Sciatic nerve (tissue), 2 donors: ENCODE results near the gene BRAT1. TPM values are rescaled to one million over a fixed set of nuclear protein-coding genes. Genes with fewer than 3 reads are reported as not detected.
"Not testable (repeated sequence)": the region's sequence is repeated elsewhere in the genome, so short reads cannot be mapped to it uniquely, and the experiment has no call there.

Experiments
- ATAC-seq: fragments of 200-7000 bp; cut with Tn5 transposase; one replicate; pipeline ENCODE4 v1.9.1; 2020; ENCODE audit warnings: mild to moderate bottlenecking, moderate library complexity
- DNase-seq: peaks from one replicate; pipeline ENCODE4 v3.0.0-alpha.2; 2020; ENCODE audit warnings: low spot score
- intact Hi-C: fragments of 100-400 bp; cut with DNase I; formaldehyde crosslinking; loops from one replicate; pipeline ENCODE4 v1.14.2; 2022
- total RNA-seq: library from RNA; stranded (reverse); fragmentation: NEBNext Ultra II Directional; extraction: Animal tissue kit (Norgen Biotek cat#: 25700); gene quantifications from one replicate; pipeline ENCODE4 v1.2.1, GENCODE V29; 2021
- donor health status: DM: no; HTN: no; CAD: no.
- donor health status: DM: no; HTN: no; CAD: no.

BRAT1 gene
- total RNA-seq, 1 donor from 2014 or later = 22.0 TPM

DNA sequence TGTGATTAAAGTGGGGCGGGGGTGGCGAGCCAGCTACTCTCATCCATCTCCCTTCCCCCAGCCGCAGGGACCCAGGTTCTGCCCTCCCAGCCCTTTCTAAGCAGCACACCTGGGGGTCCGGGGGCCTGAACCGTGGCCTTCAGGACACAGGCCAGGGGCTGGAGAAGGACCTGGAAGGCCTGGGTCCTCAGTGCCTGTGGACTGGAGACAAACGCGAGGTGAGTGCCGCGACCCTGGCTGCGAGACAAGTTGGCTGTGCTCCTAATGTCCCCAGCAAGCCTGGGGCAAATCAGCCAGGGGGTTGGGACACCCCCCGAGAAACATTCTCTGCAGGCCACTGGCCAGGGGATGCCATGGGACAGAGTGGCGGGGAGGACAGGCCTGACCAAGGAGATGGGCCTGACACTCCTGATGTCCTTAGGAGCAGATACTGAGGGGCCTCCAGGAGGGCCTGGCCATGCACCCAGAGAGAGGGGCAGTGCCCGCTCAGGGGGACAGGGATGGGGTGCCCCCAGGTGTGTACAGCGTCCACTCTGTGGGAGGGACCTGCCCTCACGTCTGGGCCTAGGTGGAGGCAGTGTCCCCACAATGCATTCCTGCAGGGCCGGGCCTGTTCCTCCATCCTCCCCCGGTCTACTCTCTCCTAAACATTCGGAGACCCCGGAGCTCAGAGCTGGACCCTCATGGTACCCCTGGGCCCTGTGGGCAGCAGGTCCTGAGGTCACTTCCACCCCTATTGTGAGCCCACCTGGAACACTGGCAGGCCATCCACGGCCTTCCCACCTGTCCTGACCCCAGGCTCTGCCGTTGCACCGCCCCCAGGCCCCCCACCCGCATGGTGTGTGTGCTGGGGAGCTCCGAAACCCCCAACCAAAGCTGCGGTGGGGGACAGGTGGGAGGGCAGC is 13.1 kb downstream of the BRAT1 start:
- ATAC-seq = peak; percentile 21
- intact Hi-C loops = no loop called here
- peak; percentile 53 for DNase-seq

DNA sequence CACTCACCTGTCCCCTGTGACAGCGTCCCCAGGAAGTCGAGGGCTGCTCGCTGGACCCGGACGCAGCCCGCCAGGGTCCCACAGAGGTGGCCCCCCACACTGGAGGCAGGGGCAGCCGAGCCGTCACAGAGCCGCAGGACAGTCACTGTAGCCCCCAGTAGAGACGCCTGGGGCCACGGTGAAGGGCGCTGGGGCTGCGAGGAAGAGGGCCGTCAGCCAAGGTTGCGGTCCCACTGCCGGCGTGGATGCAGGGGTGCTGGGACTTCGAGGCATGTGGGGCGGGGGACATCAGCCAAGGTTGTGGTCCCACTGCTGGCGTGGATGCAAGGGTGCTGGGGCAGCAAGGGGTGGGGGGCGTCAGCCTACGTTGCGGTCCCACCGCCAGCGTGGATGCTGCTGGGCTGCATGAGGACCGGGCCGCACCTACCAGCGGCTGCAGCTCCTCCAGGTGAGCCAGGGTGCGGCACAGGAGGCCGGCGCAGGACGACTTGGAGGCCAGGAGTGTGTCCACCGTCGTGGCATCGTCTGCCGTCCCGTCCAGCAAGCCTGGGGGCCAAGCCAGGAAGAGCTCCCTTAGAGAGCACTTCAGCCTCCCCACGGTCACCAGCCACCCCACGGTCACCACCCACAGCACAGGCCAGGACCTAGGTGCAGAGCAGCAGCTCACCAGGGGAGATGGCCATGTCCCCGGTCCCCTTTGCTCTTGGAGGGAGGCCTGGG is 13.9 kb downstream of the BRAT1 start:
- ATAC-seq = no peak
- DNase-seq = peak; percentile 53
- intact Hi-C loops = no loop called here

DNA sequence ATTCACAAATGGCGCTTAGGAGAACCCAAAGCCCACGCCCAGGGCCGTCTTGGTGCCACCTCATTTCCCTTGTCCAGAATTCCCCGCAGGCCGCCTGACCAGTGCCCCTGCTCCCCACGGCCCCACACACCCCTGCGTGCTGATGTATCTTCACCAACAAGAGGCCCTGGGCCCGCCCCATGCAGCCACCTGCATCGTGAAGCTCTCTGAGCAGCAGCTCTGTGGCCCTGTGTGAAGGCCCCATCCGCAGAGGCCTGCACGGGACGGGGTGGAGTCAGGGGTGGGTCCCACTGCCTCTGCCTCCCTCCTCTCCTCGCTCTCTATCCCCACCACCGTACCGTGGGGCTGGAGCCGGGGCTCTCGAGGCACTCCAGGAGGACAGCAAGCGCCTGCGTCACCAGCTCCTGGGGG is 14.7 kb downstream of the BRAT1 start:
- intact Hi-C loops = no loop called here
- ATAC-seq = no peak
- peak; percentile 53 for DNase-seq

DNA sequence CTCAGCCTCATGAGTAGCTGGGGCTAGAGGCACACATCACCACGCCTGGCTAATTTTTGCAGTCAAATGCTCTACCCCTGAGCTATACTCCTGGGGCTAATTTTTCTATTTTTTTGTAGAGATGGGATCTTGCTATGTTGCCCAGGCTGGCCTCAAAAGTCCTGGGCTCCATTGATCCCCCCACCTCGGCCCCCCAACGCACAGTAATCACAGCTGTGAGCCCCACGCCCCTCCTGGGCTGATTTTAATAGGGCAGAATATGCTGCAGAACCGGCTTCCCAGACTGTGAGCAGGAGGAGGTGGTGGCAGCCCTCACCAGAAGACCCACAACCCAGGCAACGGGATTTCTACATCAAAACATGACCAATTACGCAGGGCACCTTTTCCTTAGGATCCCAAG is 15.2 kb downstream of the BRAT1 start:
- no peak for DNase-seq
- no peak for ATAC-seq
- intact Hi-C loops = no loop called here

DNA sequence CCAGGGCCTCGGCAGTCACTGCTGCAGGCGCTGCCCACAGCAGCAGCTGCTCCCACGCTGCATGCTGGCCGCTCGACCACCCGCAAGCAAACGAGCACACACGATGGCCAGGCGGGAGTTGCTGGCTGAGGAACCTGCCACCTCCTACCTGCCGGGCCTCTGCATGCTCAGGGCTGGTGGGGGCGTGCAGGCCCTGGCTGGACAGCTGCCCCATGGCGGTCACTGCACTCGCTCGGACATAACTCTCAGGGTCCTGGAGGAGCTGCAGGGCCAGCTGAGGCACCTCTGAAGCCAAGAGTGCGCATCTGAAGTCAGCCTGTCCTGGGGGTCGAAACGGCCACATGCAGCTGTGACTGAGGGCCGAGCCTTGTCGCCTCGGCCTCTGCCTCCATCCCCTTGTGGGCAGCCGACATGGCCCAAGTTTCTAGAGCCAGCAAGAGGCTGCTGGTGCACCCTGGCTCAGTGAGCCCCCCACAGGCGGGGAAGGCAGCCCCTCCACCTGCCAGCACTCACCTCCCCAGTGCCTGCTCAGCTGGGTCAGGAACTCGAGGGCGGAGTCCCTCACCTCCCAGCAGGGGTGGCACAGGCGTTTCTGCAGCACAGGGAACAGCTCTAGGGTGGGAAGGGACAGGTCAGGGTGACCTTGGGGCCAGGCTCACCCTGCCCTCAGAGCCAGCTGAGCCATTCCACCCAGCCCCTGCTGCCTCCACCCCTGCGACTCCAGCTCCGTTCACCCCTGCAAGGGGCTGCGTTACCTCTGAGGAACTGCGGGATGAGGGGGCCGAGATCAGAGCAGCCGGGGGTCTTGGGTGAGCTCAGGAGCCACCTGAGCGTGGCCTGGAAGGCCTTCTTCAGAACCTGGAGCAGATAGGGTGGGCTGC is 16.1 kb downstream of the BRAT1 start:
- intact Hi-C loops = no loop called here
- ATAC-seq (no peak), DNase-seq (peak; percentile 47)

DNA sequence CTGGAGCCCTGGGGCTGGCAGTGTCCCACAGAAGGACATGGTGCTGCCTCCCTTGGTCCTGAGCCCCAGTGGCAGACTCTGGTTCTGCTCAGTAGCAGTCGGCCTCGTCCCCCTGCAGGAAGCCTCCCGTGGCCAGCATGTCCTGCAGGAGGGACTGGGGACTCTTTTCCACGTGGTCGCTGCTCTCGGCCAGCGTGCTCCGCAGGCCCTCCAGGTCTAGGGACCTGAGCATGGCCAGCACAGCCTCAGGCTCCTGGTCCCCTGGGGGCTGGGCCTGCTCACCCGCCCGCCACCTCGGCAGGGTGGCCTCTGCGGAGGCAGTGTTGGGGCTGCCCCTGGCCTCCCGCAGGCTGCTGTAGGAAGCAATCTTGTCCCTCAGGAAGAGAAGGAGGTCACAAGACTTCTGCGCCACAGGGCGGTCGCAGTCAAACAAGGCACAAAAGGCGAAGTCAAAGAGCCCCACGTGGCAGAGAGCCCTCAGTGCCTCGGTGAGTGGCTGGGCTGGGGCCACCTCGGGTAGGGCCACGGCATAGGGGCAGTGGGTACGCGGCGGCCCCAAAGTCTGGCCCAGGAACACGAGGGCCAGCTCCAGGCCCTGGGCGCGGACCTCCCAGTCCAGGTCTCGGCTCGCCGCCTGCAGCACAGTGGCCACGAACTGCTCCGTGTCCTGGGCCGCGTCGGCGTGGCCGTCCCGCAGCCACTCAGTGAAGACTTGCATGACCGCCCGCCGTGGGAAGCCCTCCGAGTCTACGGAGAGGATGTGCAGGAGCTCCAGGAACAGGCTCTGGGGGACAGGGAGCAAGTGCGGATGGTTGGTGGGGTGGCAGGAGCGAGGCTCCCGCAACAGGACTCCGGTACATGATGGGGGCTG is 17.1 kb downstream of the BRAT1 start:
- ATAC-seq (no peak), DNase-seq (peak; percentile 54)
- intact Hi-C loops = no loop called here

DNA sequence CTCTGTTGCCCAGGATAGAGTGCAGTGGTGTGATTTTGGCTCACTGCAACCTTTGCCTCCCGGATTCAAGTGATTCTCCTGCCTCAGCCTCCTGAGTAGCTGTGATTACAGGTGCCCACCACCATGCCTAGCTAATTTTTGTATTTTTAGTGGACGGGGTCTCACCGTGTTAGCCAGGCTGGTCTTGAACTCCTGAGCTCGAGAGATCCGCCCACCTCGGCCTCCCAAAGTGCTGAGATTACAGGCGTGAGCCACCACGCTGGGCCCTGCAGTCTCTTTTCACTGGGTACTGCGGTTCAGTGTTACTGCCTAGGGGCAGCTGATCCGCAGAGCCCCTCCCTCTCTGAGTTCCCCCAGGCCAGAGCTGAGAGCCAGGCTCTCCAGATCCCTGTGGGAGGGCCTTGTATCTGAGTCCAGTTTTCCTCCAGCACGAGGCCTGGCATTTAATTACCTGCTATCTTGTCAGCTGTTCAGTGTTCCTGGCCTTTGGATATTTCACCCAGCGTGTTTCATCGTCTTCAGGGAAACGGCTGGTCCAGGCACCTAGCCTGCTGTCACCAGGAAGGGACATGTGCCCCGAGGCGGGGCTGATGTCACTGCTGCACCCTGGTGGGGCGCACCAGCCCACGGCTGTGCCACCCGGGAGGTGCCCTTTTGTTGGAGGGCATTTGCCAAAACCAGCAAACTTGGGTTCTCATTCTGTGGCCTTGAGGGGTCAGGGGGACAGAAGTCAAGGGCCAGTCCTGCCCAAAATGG is 19.3 kb downstream of the BRAT1 start:
- DNase-seq, intact Hi-C loops, ATAC-seq: not testable (repeated sequence)

DNA sequence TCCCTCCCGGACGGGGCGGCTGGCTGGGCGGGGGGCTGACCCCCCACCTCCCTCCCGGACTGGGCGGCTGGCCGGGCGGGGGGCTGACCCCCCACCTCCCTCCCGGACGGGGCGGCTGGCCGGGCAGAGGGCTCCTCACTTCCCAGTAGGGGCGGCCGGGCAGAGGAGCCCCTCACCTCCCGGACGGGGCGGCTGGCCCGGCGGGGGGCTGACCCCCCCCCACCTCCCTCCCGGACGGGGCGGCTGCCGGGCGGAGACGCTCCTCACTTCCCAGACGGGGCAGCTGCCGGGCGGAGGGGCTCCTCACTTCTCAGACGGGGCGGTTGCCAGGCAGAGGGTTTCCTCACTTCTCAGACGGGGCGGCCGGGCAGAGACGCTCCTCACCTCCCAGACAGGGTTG is 21.1 kb downstream of the BRAT1 start:
- DNase-seq, ATAC-seq, intact Hi-C loops: not testable (repeated sequence)

DNA sequence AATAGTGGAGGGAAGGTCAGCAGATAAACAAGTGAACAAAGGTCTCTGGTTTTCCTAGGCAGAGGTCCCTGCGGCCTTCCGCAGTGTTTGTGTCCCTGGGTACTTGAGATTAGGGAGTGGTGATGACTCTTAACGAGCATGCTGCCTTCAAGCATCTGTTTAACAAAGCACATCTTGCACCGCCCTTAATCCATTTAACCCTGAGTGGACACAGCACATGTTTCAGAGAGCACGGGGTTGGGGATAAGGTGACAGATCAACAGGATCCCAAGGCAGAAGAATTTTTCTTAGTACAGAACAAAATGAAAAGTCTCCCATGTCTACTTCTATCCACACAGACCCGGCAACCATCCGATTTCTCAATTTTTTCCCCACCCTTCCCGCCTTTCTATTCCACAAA is 21.8 kb downstream of the BRAT1 start:
- DNase-seq, ATAC-seq, intact Hi-C loops: not testable (repeated sequence)

DNA sequence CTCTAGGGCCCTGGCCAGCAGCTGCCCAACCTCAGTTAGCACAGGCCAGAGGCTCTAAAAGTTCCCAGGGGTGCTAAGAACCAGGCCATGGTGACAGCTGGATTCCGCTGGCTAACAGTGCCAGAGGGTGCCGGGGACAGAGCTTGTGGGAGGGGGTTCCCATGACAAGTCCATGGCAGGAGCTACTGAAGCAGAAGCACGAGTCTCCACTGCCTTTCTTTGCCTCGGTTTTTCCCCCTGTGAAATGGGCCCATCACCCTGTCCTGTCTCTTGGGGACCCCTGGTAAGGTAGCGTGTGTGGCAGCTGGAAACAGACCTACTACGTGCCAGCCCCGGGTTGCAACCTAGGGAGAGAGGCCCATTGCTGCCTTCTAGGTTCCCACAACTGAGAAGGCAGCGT is 22.5 kb downstream of the BRAT1 start:
- intact Hi-C loops, DNase-seq, ATAC-seq: not testable (repeated sequence)

DNA sequence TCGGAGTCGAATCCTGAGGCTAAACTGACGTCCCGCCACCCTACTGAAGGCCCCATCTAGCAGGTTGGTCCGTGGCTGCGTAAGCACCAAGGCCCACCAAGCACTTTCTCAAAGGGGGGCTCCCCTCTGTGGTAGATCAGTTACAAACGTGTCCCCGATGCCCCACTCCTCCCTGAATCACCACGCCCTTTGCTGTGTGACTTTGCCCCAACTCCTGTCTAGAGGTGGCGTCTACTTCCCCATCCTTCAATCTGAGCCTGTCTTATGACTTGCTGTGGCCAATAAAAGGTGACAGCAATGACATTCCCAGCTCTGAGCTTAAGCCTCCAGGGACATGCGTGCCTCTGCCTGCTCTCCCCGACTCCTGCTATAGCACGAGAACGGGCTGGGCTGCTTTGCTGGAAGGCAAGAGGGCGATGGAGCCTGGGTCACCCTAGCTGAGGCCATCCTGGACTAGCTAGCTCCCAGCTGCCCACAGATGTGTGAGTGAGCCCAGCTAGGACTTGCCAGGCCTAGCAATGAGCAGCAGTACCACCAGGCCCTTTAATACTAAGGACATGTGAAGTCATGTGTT is 23.0 kb downstream of the BRAT1 start:
- DNase-seq, ATAC-seq, intact Hi-C loops: not testable (repeated sequence)

DNA sequence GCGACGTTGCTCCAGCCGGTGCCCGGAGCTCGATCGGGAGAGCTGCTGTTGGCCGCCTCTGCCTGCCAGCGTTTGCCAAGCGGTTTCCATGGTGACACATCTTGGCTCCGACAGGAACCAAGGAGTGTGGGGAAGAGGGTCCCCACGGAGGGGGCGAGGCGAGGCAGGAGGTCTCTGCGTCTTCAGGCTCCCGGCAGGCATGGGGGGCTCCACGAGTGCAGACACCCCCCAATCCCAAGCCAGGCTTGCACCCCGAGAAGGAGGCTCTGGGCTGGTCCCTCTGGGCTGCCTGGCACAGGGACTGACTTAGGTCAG is 23.6 kb downstream of the BRAT1 start:
- DNase-seq, intact Hi-C loops: not testable (repeated sequence)

DNA sequence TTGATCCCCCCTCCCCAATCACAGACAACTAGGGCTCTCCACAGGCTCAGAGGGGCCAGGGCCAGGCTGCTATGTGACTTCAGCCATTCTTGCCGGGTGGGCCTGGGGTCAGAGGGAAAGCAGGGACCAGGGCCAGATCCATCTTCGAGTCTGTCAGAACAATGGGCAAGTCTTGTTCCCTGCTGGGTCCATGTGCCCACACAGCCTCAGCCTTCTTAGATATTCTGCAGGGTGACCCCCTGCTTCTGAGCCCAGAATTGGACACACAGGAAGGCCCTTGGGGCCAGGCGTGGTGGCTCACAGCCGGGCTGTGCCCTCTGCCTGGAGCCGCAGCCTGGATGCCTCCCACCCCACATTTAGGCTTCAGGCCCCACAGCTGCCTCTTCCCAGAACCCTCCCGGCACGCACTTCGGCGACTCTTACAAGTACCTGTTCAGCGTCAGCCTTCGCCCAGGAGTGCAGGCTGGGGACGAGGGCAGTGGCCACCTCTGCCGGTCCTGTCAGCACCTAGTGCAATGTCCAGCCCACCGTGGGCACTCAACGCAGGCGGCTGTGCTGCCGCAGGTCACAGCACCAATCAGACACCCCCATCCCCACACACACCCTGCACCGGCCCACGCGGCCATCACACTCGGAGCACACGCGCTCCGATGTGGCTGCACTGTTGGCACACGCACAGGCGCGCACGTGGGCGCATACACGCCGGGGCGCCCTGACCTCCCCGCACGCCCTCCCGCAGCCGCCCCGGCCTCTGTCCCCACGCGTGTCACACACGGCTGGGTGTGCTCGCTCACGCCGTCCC is 24.1 kb downstream of the BRAT1 start:
- DNase-seq, intact Hi-C loops, ATAC-seq: not testable (repeated sequence)

More for the DNA sequence above, 23.6 kb downstream of the BRAT1 start:
- not testable (repeated sequence) for ATAC-seq

DNA sequence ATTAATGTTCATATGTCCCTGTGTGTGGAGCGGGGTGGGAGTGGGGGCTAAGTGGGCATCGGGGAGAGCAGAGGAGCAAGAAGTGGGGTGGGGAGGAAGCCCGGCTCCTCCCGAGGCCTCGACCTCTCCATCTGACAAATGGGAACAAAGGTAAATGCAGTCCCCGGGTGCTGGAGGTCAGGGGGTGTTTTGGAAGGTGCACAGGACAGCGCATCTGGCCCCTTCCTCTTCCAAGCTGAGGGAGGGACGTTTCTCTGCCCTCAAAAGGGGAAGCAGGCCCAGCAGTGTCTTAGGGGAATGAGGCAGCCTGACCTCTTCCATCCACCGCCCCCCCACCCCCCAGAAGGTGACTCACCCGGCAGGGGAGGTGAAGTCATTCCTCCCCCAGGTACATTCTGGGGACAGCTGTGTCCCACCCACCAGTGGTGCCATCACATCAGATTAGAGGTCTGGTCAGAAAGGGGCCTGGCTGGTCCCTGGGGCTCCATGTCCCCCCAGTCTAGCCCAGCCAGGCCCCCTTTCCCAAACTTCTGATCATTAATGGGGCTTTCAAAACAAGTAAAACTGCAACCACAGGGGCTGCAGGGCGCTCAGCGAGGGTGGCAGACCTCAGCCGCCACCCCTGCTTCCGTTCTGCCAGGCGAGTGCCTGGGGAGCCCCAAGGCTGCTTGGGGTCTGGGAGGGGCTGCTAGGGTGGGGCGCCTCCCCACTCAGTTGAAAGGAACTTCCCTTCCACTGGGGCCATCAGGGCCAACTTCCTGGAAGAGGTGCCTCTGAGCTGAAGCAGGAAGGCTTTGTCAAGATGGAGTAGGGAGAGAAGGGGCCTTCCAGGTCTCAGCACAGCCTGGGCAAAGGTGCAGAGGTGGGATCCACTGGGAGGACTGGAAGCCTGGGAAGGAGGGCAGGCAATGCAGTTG is 25.0 kb downstream of the BRAT1 start:
- DNase-seq = no peak
- ATAC-seq = peak; percentile 41
- intact Hi-C loops = no loop called here
